Spinal cord (tissue), 10 donors: ENCODE data around the gene PHLDA2. TPM values are rescaled to one million over a fixed set of nuclear protein-coding genes. Genes with fewer than 3 reads are reported as not detected.

Source experiments
- DNase-seq, 6 donors: peaks; one replicate each; pipeline versions ENCODE4 v3.0.0 to v3.0.0-alpha.2; 2013 to 2015; ENCODE audit warnings: low spot score in 6 of 6, low read depth in 4 of 6
- H3K27ac ChIP-seq: one replicate; pipeline ENCODE4 v1.5.1; 2013; ENCODE audit warnings: low read depth, low read length, control low read depth
- H3K27me3 ChIP-seq: one replicate; pipeline ENCODE4 v1.6.1; 2013; ENCODE audit warnings: low read length; ENCODE audit not compliant: control insufficient read depth, insufficient read depth
- H3K36me3 ChIP-seq: one replicate; pipeline ENCODE4 v1.6.1; 2013; ENCODE audit warnings: low read length; ENCODE audit not compliant: control insufficient read depth, insufficient read depth
- H3K4me1 ChIP-seq: one replicate; pipeline ENCODE4 v1.6.1; 2013; ENCODE audit warnings: low read length; ENCODE audit not compliant: control insufficient read depth, insufficient read depth
- H3K4me3 ChIP-seq: one replicate; pipeline ENCODE4 v1.5.1; 2013; ENCODE audit warnings: low read depth, low read length, control low read depth
- H3K9me3 ChIP-seq: one replicate; pipeline ENCODE4 v1.6.1; 2013; ENCODE audit warnings: low read length; ENCODE audit not compliant: control insufficient read depth, insufficient read depth
- WGBS: methylation state at CpG from one replicate; pipeline ENCODE4 v1.1.5; 2013; ENCODE audit warnings: missing lambda C conversion rate; ENCODE audit not compliant: insufficient coverage; 5-methylcytosine and 5-hydroxymethylcytosine counted together
- polyA plus RNA-seq, 2 donors: library from polyadenylated mRNA; unstranded; fragments of 120-200 nt; gene quantifications; one replicate each; pipeline ENCODE4 v1.2.1, GENCODE V29; 2013; ENCODE audit not compliant: insufficient read length in 2 of 2
- total RNA-seq, 2 donors: library from RNA; depleted of rRNA in 1 of 2; stranded (reverse); fragments of 120-200 nt in 1 of 2; fragments of >200 nt in 1 of 2; gene quantifications; one replicate each; pipeline versions ENCODE4 v1.2.3 to v1.2.4, GENCODE V29; 2013 to 2014
- donor health status: healthy.

PHLDA2 gene
- total and polyA plus RNA-seq, 4 donors, result 0.30 to 2.8 (median 1.4) TPM

DNA sequence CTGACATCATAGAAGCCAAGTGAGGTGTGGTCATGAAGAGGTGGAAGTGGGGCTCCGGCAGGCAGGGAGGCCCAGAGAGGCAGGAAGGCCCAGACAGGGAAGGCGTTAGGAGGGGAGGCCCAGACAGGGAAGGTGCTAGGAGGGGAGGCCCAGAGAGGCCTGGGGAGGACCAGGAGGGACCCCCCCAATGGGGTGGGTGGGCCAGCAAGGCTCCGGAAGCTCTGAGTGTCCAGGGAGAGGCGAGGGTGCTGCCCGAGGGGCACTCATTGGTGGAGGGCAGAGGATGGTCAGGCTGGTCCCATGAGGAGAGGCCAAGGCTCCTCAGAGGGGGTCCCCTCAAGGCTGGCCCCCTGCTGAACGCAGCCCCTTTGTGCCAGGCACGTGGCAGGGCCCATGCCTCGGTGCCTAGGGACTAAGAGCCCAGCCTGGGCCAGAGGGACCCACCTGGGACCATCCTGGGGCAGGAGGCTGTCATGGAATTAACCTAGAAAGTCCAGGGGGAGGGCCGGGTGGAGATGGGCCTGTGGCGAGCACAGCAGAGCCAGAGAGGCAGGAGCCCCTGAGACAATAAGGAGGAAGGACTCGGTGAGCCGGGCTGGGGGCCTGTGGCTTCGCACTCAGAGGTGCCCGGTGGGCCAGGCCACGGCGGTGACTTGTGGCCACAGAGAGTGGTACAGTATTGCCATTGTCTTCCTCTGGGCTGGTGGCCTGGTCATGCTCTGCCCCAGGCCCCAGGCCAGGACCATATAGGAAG is 12.2 kb downstream of the PHLDA2 start:
- H3K27ac ChIP-seq, result no peak overlapping the region
- no peaks in the 10 kb centered on the region for H3K27me3 ChIP-seq
- H3K36me3 ChIP-seq, result no peaks in the 10 kb centered on the region
- no peaks in the 10 kb centered on the region for H3K4me1 ChIP-seq
- H3K9me3 ChIP-seq, result no peaks in the 10 kb centered on the region
- no peak overlapping the region for H3K4me3 ChIP-seq
- DNase-seq, result no peak
- 83% methylated on average over 16 of the region's 16 CpGs for WGBS

DNA sequence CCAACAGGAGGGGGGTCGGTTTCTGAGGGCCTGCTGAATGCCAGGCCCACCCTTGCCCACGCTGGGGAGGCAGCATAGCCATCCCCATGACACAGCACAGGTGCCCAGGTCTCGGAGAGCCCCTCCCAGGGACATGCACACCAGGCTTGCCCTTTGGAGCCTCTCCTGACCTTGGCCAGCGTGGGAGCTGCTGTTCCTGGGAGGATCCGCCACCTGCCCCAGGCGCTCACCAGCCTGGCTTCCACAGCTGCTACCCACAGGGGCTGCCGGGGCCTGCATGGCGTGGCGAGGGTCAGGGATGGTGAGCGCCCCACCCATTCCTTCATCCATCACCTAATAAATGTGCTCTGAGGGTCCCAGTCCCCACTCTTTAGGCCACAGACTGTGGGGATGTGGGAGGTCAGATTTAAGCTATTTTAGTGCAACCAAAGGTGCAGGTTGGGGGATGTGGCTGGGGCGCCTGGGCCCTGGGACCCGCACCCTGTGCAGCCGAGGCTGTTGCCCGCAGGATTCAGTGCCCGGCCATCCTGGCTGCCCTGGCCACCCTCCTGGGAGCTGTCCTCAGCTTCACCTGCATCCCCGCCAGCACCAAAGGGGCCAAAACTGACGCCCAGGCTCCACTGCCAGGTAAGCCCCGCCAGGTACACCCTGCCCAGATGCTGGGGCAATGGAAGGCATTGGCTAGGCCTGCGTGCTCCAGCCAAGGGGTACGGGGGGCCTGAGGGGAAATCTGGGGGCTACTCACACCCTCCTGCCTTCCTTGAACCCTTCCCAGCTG is 12.9 kb downstream of the PHLDA2 start:
- Histone ChIP-seq H3K4me1 (no peaks in the 10 kb centered on the region), H3K9me3 (no peaks in the 10 kb centered on the region), H3K27me3 (no peaks in the 10 kb centered on the region), H3K27ac (no peak overlapping the region), H3K36me3 (no peaks in the 10 kb centered on the region), H3K4me3 (no peak overlapping the region)
- WGBS, result 89% methylated on average over 14 of the region's 20 CpGs
- DNase-seq, result no peak

GRCh38 chr11:2915473-2915872 is 13.7 kb downstream of the PHLDA2 start:
- DNase-seq, result no peak
- 94% methylated on average over 9 of the region's 11 CpGs for WGBS
- Histone ChIP-seq H3K27me3 (peaks cover 4% of the 10 kb centered on the region), H3K27ac (no peak overlapping the region), H3K9me3 (no peaks in the 10 kb centered on the region), H3K4me1 (no peaks in the 10 kb centered on the region), H3K4me3 (no peak overlapping the region), H3K36me3 (no peaks in the 10 kb centered on the region)

GRCh38 chr11:2914455-2915195 is 14.6 kb downstream of the PHLDA2 start:
- Histone ChIP-seq H3K27ac (no peak overlapping the region), H3K36me3 (no peaks in the 10 kb centered on the region), H3K9me3 (no peaks in the 10 kb centered on the region), H3K27me3 (peaks cover 12% of the 10 kb centered on the region), H3K4me1 (peaks cover 4% of the 10 kb centered on the region), H3K4me3 (no peak overlapping the region)
- DNase-seq, result no peak
- WGBS, result 77% methylated on average over 18 of the region's 18 CpGs

GRCh38 chr11:2913776-2914175 is 15.4 kb downstream of the PHLDA2 start:
- Histone ChIP-seq H3K4me1 (peaks cover 7% of the 10 kb centered on the region), H3K27me3 (peaks cover 19% of the 10 kb centered on the region), H3K4me3 (no peak overlapping the region), H3K9me3 (no peaks in the 10 kb centered on the region), H3K27ac (no peak overlapping the region), H3K36me3 (no peaks in the 10 kb centered on the region)
- 79% methylated on average over 8 of the region's 9 CpGs for WGBS
- DNase-seq, result no peak

DNA sequence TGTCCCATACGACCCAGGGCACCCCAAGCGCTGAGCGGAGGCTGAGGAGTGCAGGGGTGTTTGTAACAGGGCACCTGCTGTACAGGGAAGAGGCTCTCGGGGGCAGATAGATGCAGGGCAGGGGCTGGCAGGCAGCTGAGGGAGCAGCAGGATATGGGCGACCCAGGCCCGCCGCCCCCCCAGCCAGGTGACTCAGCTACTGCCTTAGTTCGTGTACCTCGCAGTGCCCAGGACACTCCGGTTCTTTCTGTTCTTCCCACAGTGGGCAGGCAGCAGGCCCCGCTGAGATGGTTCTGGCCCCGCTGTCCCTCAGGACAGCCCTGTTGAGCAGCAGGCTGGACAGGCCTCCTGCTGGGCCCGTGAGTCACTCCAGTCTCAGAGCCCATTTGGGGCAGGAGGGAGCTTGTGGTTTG is 16.2 kb downstream of the PHLDA2 start:
- Histone ChIP-seq H3K4me1 (peaks cover 7% of the 10 kb centered on the region), H3K9me3 (no peaks in the 10 kb centered on the region), H3K27ac (no peak overlapping the region), H3K27me3 (peaks cover 26% of the 10 kb centered on the region), H3K4me3 (no peak overlapping the region), H3K36me3 (no peaks in the 10 kb centered on the region)
- WGBS, result 88% methylated on average over 13 of the region's 13 CpGs
- DNase-seq, result no peak

DNA sequence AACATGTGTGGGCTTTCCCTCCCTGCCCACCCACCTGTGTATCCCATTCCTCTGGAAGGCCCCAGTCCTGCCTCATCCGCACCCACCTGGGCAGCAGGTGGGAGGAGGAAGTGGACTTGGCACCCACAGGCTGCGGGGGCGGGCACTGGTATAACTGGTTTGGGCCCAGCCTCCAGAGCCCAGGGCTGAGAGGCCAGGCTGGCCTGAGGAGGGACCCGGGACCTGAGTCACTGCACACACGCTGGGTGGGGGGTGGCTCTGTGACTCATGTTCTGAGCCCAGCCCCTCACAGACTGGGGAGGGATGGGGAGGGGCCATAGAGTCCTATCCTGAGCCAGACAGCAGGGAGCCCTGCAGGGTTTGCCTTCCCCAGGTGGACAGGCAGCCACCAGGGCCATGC is 16.7 kb downstream of the PHLDA2 start:
- DNase-seq, result no peak
- Histone ChIP-seq H3K36me3 (no peaks in the 10 kb centered on the region), H3K27me3 (peaks cover 32% of the 10 kb centered on the region), H3K9me3 (no peaks in the 10 kb centered on the region), H3K27ac (no peak overlapping the region), H3K4me1 (peaks cover 7% of the 10 kb centered on the region), H3K4me3 (no peak overlapping the region)
- 83% methylated on average over 5 of the region's 5 CpGs for WGBS

DNA sequence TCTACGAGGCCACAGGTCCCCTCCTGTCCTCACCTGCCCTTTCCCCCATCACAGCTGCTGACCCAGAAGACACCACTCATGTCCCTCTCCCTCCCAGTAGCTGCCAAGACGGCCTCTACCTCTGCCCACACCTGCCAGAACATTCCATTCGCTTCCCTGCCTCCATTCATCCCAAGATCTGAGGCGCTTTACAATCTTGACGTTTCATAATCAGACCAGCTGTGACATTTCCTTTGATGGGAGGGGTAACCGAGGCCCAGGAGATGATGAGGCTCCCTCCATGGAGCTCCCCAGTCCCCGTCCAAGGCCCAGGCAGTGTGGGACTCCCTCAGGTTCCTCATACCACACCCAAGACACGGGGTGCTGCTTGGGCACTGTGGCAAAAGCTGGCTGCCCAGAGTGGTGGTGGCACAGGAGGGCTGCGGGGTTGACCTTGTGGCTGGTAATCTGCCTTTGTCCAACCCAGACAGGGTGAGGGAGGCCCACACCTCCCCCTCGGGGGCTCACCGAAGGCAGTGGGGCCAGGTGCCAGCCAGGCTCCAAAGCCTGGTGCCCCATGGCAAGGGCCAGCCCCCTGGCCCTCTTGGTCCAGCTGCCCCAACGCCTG is 17.3 kb downstream of the PHLDA2 start:
- H3K9me3 ChIP-seq, result no peaks in the 10 kb centered on the region
- WGBS, result 80% methylated on average over 11 of the region's 12 CpGs
- H3K27me3 ChIP-seq, result peaks cover 33% of the 10 kb centered on the region
- H3K36me3 ChIP-seq, result no peaks in the 10 kb centered on the region
- DNase-seq, result no peak
- peaks cover 7% of the 10 kb centered on the region for H3K4me1 ChIP-seq
- H3K4me3 ChIP-seq, result no peak overlapping the region
- no peak overlapping the region for H3K27ac ChIP-seq

DNA sequence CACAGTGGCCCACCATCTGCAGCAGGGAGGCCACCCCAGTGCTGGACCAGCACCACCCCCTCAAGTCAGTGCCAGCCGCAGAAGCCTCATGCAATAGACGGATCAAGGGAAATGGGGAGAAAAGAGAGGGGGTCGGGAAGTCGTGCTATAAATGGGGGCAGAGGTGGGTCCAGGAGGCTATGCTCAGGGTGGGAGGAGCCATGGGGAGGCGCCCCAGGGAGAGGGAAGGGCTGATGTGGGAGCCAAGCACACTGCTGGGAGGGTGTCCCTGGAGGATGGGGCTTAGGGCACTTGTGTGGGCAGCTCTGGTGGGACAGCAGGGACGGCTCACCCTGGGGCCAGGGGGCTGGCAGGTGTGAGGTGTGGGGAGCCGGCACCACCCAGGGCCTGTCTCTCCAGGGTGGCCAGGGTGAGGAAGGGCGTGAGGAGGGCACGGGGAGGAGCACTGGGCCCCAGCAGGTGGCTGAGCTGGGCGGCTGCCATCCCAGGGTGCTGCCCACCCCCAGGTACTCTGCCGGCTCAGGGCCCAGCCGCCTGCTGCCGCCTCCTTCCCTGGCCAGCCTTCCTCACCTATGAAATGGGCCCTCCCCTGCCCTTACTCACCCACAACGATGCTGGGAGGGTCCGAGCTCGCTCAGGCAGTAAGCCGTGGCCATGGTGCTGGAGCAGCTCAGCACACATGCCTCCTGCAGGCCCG is 18.0 kb downstream of the PHLDA2 start:
- no peak overlapping the region for H3K4me3 ChIP-seq
- peaks cover 33% of the 10 kb centered on the region for H3K27me3 ChIP-seq
- no peaks in the 10 kb centered on the region for H3K36me3 ChIP-seq
- H3K9me3 ChIP-seq, result no peaks in the 10 kb centered on the region
- 85% methylated on average over 18 of the region's 18 CpGs for WGBS
- H3K4me1 ChIP-seq, result peaks cover 7% of the 10 kb centered on the region
- no peak overlapping the region for H3K27ac ChIP-seq
- DNase-seq, result no peak
